Measurements from ENCODE around the gene ENTPD2. TPM values are rescaled to one million over a fixed set of nuclear protein-coding genes. Genes with fewer than 3 reads are reported as not detected.

Gene ENTPD2
- total and polyA plus RNA-seq, 2 donors: 0.09 to 0.27 TPM

DNA sequence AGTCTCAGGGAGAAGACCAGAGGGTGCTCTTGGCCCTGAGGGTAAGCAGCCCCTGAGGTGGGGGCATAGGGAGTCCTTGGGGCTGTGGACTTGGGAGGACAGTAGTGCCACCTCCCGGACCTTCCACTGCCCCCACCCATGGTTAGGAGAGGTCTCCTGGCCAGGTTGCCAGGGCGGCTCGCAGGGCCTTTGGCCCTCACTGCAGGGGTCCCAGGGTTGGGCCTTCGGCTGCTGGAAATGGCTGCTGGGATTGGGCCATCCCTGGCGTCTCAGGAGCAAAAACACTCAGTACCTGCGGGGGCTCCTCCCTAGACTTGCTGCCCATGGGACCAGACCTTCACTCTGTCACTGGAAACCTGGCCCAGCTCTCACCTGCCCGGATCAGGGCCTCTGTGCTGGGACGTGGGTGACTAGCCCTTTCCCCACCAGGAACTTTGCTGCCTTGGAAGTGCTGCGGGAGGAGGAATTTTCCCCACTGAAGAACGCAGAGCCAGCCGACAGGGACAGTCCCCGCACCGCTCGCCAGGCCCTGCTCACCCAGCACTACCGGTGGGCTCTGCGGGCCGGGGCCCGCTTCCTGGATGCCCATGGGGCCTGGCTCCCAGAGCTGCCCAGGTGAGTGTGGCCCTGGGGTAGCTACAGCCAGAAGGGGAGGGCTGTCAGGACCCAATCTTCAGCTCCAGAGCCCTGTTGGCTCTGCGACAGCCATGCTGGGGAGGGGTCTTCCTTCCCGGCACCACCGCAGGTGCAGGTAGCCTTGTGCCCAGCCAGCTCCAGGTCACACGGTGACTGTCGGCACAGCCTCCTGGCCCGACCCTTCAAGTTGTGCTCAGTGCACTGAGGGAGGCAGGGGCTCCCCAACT, 26.6 kb upstream of the ENTPD2 start:
- DNase-seq (ENCODE audit: low read depth in 6 of 9, low spot score in 9 of 9): no peak
- Histone ChIP-seq H3K9me3 (ENCODE audit: control insufficient read depth in 2 of 2, insufficient read depth in 1 of 2, low read length in 1 of 2) (no peaks in the 10 kb centered on the region), H3K27me3 (ENCODE audit: control insufficient read depth in 2 of 2, insufficient read depth in 1 of 2, low read length in 1 of 2) (peaks cover 14 to 74% of the 10 kb centered on the region in 2 donors), H3K4me1 (ENCODE audit: control insufficient read depth in 2 of 2, insufficient read depth in 2 of 2, low read length in 2 of 2) (peaks cover 9 to 18% of the 10 kb centered on the region in 2 donors), H3K4me3 (ENCODE audit: low read length in 2 of 2) (no peak overlapping the region), H3K27ac (ENCODE audit: low read depth in 1 of 2, low read length in 1 of 2) (no peak overlapping the region), H3K36me3 (ENCODE audit: control insufficient read depth in 2 of 2, insufficient read depth in 2 of 2, low read length in 1 of 2) (no peaks in the 10 kb centered on the region)
- WGBS: 92% methylated on average over 24 of the region's 24 CpGs

DNA sequence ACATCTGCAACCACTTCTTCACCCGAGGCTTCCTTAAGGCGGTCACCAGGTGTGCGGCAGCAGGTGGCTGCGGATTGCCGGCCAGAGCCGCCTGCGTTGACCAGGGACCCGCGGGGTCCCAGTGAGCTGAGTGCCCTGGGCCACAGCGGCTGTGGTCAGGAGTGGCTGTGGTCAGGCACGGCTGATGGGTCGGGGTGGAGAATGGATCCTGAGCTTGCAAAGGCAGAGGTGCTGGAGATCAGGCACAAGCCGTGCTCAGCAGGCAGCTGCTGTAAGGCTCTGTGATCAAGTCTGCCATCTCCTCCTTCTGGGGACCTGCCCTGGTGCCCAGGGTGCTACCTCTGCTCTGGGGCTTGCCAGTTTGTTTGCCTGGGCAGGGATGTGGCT, 25.5 kb upstream of the ENTPD2 start:
- Histone ChIP-seq H3K4me3 (ENCODE audit: low read length in 2 of 2) (no peak overlapping the region), H3K27ac (ENCODE audit: low read depth in 1 of 2, low read length in 1 of 2) (no peak overlapping the region), H3K9me3 (ENCODE audit: control insufficient read depth in 2 of 2, insufficient read depth in 1 of 2, low read length in 1 of 2) (no peaks in the 10 kb centered on the region), H3K36me3 (ENCODE audit: control insufficient read depth in 2 of 2, insufficient read depth in 2 of 2, low read length in 1 of 2) (no peaks in the 10 kb centered on the region), H3K27me3 (ENCODE audit: control insufficient read depth in 2 of 2, insufficient read depth in 1 of 2, low read length in 1 of 2) (peaks cover 13 to 76% of the 10 kb centered on the region in 2 donors), H3K4me1 (ENCODE audit: control insufficient read depth in 2 of 2, insufficient read depth in 2 of 2, low read length in 2 of 2) (peaks cover 9 to 13% of the 10 kb centered on the region in 2 donors)
- no peak for DNase-seq (ENCODE audit: low read depth in 6 of 9, low spot score in 9 of 9)
- WGBS: 97% methylated on average over 13 of the region's 13 CpGs

GRCh38 chr9:137078701-137079400, 25.0 kb upstream of the ENTPD2 start:
- no peaks in the 10 kb centered on the region for H3K9me3 ChIP-seq (ENCODE audit: control insufficient read depth in 2 of 2, insufficient read depth in 1 of 2, low read length in 1 of 2)
- DNase-seq (ENCODE audit: low read depth in 6 of 9, low spot score in 9 of 9): no peak
- no peak overlapping the region for H3K4me3 ChIP-seq (ENCODE audit: low read length in 2 of 2)
- 90% methylated on average over 51 of the region's 51 CpGs for WGBS
- no peak overlapping the region for H3K27ac ChIP-seq (ENCODE audit: low read depth in 1 of 2, low read length in 1 of 2)
- H3K4me1 ChIP-seq (ENCODE audit: control insufficient read depth in 2 of 2, insufficient read depth in 2 of 2, low read length in 2 of 2): peaks cover 9 to 13% of the 10 kb centered on the region in 2 donors
- H3K27me3 ChIP-seq (ENCODE audit: control insufficient read depth in 2 of 2, insufficient read depth in 1 of 2, low read length in 1 of 2): peaks cover 13 to 77% of the 10 kb centered on the region in 2 donors
- H3K36me3 ChIP-seq (ENCODE audit: control insufficient read depth in 2 of 2, insufficient read depth in 2 of 2, low read length in 1 of 2): no peaks in the 10 kb centered on the region

DNA sequence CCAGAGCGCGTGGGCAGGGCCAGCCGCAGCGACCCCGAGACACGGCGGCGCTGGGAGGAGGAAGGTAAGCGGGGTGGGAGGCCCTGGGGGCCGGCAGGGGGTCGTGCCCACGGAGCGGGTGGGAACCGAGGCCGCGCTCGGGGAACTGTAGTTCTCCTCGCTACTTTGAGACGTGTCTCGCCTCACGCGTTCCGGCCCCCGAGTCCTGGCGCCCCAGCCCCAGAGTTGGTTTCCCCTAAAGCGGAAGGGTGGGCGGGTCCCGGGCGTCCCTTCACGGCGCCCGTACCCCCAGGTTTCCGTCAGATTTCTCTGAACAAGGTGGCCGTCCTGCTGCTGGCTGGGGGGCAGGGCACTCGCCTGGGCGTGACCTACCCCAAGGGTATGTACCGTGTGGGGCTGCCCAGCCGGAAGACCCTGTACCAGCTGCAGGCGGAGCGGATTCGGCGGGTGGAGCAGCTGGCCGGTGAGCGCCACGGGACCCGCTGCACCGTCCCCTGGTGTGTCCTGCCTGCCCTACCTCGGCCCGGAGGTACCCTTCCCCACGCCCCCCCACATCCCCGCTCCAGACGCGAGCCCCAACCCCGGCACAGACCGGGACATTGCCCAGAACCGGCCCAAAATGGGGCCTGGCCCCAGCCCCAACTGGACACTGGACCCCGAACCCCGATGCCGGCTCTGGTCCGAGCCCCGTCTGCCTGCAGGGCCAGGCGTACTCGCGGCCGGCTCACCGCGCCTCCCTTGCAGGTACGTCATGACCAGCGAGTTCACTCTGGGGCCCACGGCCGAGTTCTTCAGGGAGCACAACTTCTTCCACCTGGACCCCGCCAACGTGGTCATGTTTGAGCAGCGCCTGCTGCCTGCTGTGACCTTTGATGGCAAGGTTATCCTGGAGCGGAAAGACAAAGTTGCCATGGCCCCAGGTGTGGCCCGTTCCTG, 24.2 kb upstream of the ENTPD2 start:
- Histone ChIP-seq H3K4me3 (ENCODE audit: low read length in 2 of 2) (peak overlapping the region; percentile 24 to 58), H3K27me3 (ENCODE audit: control insufficient read depth in 2 of 2, insufficient read depth in 1 of 2, low read length in 1 of 2) (peaks cover 13 to 77% of the 10 kb centered on the region in 2 donors), H3K27ac (ENCODE audit: low read depth in 1 of 2, low read length in 1 of 2) (peak overlapping the region in 1 of 2 donors; percentile 66), H3K4me1 (ENCODE audit: control insufficient read depth in 2 of 2, insufficient read depth in 2 of 2, low read length in 2 of 2) (peaks cover 9 to 13% of the 10 kb centered on the region in 2 donors), H3K36me3 (ENCODE audit: control insufficient read depth in 2 of 2, insufficient read depth in 2 of 2, low read length in 1 of 2) (no peaks in the 10 kb centered on the region), H3K9me3 (ENCODE audit: control insufficient read depth in 2 of 2, insufficient read depth in 1 of 2, low read length in 1 of 2) (no peaks in the 10 kb centered on the region)
- peak in 1 of 9 donors; percentile 55 for DNase-seq (ENCODE audit: low read depth in 6 of 9, low spot score in 9 of 9)
- WGBS: 23% methylated on average over 76 of the region's 76 CpGs

- peak in 1 of 9 donors; percentile 34 for DNase-seq (ENCODE audit: low read depth in 6 of 9, low spot score in 9 of 9)
- Histone ChIP-seq H3K27ac (ENCODE audit: low read depth in 1 of 2, low read length in 1 of 2) (peak within 1 kb of the TSS in 1 of 2 donors; percentile 66), H3K4me3 (ENCODE audit: low read length in 2 of 2) (peak within 1 kb of the TSS; percentile 24 to 58), H3K36me3 (ENCODE audit: control insufficient read depth in 2 of 2, insufficient read depth in 2 of 2, low read length in 1 of 2) (no peaks in the 10 kb centered on the region), H3K27me3 (ENCODE audit: control insufficient read depth in 2 of 2, insufficient read depth in 1 of 2, low read length in 1 of 2) (peaks cover 13 to 76% of the 10 kb centered on the region in 2 donors), H3K9me3 (ENCODE audit: control insufficient read depth in 2 of 2, insufficient read depth in 1 of 2, low read length in 1 of 2) (no peaks in the 10 kb centered on the region), H3K4me1 (ENCODE audit: control insufficient read depth in 2 of 2, insufficient read depth in 2 of 2, low read length in 2 of 2) (peaks cover 9 to 13% of the 10 kb centered on the region in 2 donors)
- 4% methylated on average over 87 of the region's 87 CpGs for WGBS
Observed at GRCh38 chr9:137077010-137077747, 23.3 kb upstream of the ENTPD2 start, which contains the start of gene UAP1L1. Gene UAP1L1, plus strand, starts transcription at chr9:137077517. Its CDS starts 16 bp downstream, at chr9:137077533.

DNA sequence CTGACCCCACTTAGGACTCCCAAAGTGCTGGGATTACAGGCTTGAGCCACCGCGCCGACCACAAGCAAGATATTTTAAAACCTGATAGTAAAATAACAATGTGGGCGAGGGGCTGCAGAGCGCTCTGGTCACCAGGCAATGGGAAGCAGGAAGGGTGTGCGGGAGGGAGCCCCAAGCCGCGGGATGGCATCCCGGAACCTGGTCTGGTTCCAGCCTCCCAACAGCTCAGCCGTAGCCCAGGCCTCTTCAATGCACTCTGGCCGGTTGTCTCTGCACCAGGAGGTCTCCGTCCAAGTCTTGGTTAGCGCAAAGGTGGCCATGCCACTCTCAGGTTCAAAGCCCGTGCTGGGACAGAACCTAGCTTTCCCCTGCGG, 22.8 kb upstream of the ENTPD2 start:
- Histone ChIP-seq H3K27me3 (ENCODE audit: control insufficient read depth in 2 of 2, insufficient read depth in 1 of 2, low read length in 1 of 2) (peaks cover 13 to 75% of the 10 kb centered on the region in 2 donors), H3K9me3 (ENCODE audit: control insufficient read depth in 2 of 2, insufficient read depth in 1 of 2, low read length in 1 of 2) (no peaks in the 10 kb centered on the region), H3K4me1 (ENCODE audit: control insufficient read depth in 2 of 2, insufficient read depth in 2 of 2, low read length in 2 of 2) (peaks cover 9 to 13% of the 10 kb centered on the region in 2 donors), H3K36me3 (ENCODE audit: control insufficient read depth in 2 of 2, insufficient read depth in 2 of 2, low read length in 1 of 2) (no peaks in the 10 kb centered on the region), H3K4me3 (ENCODE audit: low read length in 2 of 2) (no peak overlapping the region), H3K27ac (ENCODE audit: low read depth in 1 of 2, low read length in 1 of 2) (no peak overlapping the region)
- 81% methylated on average over 15 of the region's 15 CpGs for WGBS
- no peak for DNase-seq (ENCODE audit: low read depth in 6 of 9, low spot score in 9 of 9)

- DNase-seq (ENCODE audit: low read depth in 6 of 9, low spot score in 9 of 9): no peak
- Histone ChIP-seq H3K9me3 (ENCODE audit: control insufficient read depth in 2 of 2, insufficient read depth in 1 of 2, low read length in 1 of 2) (no peaks in the 10 kb centered on the region), H3K27ac (ENCODE audit: low read depth in 1 of 2, low read length in 1 of 2) (no peak overlapping the region), H3K4me3 (ENCODE audit: low read length in 2 of 2) (no peak overlapping the region), H3K27me3 (ENCODE audit: control insufficient read depth in 2 of 2, insufficient read depth in 1 of 2, low read length in 1 of 2) (peaks cover 13 to 74% of the 10 kb centered on the region in 2 donors), H3K4me1 (ENCODE audit: control insufficient read depth in 2 of 2, insufficient read depth in 2 of 2, low read length in 2 of 2) (peaks cover 16 to 24% of the 10 kb centered on the region in 2 donors), H3K36me3 (ENCODE audit: control insufficient read depth in 2 of 2, insufficient read depth in 2 of 2, low read length in 1 of 2) (no peaks in the 10 kb centered on the region)
- 94% methylated on average over 12 of the region's 12 CpGs for WGBS
Observed at GRCh38 chr9:137075275-137075775, 21.5 kb upstream of the ENTPD2 start.

DNA sequence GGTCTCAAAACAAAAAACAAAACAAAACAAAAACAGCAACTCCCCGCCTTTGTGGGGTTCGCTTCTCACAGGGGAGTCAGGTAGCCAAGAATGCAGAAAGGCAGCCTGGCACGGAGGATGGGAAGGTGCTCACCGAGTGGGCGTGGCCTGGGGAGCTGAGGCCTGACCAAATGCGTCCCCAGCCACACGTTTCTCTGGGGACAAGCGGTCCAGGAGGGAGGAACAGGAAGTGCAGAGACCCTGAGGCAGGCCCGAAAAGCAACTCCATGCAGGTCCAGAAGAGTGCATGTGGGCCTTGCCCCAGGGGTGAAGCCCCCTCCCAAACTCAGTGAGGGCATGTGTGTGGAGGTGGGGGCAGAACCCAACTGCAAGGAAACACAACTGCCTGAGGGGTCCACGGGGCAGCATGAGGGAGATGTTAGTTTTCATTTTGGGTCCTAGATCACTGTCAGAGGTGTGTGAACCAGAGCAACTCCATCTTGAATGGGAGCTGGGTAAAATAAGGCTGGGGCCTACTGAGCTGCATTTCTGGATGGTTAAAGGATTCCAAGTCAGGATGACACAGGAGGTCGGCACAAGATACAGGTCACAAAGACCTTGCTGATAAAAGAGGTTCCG, 20.9 kb upstream of the ENTPD2 start:
- H3K9me3 ChIP-seq (ENCODE audit: control insufficient read depth in 2 of 2, insufficient read depth in 1 of 2, low read length in 1 of 2): no peaks in the 10 kb centered on the region
- no peaks in the 10 kb centered on the region for H3K36me3 ChIP-seq (ENCODE audit: control insufficient read depth in 2 of 2, insufficient read depth in 2 of 2, low read length in 1 of 2)
- no peak for DNase-seq (ENCODE audit: low read depth in 6 of 9, low spot score in 9 of 9)
- no peak overlapping the region for H3K4me3 ChIP-seq (ENCODE audit: low read length in 2 of 2)
- no peak overlapping the region for H3K27ac ChIP-seq (ENCODE audit: low read depth in 1 of 2, low read length in 1 of 2)
- WGBS: 93% methylated on average over 12 of the region's 12 CpGs
- peaks cover 20 to 24% of the 10 kb centered on the region in 2 donors for H3K4me1 ChIP-seq (ENCODE audit: control insufficient read depth in 2 of 2, insufficient read depth in 2 of 2, low read length in 2 of 2)
- peaks cover 13 to 68% of the 10 kb centered on the region in 2 donors for H3K27me3 ChIP-seq (ENCODE audit: control insufficient read depth in 2 of 2, insufficient read depth in 1 of 2, low read length in 1 of 2)

All from thymus (tissue), 11 donors.